ENCODE measurements around the gene FBXO24.

The FBXO24 gene

DNA sequence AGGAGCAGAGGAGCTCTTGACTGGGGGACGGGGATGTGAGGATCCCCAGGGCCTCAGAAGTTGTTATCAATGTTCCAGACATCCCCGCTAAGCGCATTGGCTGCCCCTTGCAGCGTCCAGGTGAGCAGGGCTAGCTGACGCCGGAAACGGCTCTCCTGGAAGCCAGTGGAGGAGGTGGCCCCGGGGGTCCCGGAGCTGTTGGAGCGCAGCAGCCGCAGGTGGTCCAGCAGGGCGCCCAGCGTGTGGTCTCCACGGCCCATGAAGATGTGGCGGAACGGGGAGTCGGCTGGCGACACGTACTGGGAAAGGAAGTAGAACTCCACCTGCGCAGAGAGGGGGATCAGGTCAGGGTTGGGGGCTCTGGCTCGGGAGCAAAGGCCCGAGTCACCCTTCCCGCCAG, 34.7 kb downstream of the FBXO24 start:
- no peak for DNase-seq (ENCODE audit: low spot score)

GRCh38 chr7:100621554-100621953, 35.4 kb downstream of the FBXO24 start:
- DNase-seq (ENCODE audit: low spot score), result no peak

GRCh38 chr7:100623951-100624824, 38.1 kb downstream of the FBXO24 start:
- DNase-seq (ENCODE audit: low spot score), result no peak

GRCh38 chr7:100626055-100626454, 39.9 kb downstream of the FBXO24 start:
- no peak for DNase-seq (ENCODE audit: low spot score)

DNA sequence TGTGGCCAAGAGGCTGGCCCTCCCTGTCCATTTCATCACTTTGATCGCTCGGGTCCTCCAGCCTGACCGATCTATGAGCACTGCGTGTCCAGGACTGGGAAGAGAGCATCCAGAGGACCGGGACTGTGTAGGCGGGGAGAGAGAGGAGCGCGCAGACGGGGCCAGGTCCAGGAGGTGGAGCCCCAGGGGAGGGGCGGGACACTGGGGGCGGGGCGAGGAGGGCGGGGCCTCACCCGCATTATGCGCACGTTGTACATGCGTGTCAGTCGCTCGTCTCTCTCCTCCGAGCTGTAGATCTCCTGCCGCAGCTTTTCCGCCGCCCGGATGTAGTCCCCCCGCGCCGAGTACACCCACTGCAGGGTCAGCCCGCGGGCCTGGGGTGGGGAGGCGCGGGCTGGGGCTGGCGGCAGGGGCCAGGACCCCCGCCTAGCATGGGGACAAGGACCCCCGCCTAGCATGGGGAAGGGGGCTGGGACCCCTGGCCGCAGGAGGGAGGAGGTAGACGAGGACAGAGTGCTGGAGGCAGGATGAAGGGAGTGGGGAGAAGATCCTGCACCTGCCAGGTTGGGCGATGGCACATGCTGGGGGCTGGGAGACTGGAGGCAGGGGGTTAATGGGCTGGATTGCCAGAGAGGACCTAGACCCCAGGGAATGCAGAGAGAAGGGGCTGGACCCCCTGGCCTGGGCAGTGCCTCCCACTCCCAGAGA, 40.6 kb downstream of the FBXO24 start:
- peak; percentile 91 for DNase-seq (ENCODE audit: low spot score)

DNA sequence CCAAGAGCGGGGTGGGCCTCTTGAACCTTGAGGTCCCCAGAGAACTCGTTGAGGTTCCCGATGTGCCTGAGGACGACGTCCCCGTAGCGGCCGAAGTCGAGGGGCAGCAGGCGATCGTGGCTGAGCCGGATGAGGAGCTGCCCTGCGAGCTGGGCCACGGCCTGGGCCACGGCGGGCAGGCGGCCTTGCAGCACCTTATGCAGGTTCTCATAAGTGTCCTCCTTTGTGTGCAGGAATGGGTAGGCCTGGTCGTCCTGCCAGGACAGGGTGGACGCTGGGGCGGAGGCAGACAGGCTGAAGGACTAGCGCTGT, 41.1 kb downstream of the FBXO24 start:
- DNase-seq (ENCODE audit: low spot score), result no peak

DNA sequence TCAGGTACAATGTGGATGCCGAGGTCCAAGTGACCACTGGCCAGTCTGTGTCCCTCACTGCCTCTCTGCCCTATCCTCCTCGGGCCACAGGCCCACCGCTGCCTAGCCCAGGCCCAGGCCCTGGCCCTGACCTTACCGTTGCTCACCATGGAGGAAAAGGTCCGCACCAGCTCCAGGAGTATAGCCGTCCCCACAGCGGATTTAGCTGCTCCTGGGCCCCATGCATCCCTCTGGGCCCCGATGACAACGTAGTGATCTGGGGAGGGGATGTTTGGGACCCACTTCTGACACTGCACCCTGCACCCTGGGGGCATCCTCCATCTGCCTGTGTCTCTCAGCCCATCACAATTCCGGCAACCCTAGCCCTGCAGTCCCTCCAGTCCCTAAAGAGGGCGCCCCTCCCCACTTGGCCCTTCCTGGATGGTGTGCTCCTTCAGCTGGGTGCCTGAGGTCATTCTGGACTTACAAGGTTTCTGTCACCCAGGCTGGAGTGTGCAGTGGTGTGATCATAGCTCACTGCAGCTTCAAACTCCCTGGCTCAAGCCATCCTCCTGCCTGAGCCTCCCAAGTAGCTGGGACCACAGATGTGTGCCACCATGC, 43.1 kb downstream of the FBXO24 start:
- peak; percentile 36 for DNase-seq (ENCODE audit: low spot score)

DNA sequence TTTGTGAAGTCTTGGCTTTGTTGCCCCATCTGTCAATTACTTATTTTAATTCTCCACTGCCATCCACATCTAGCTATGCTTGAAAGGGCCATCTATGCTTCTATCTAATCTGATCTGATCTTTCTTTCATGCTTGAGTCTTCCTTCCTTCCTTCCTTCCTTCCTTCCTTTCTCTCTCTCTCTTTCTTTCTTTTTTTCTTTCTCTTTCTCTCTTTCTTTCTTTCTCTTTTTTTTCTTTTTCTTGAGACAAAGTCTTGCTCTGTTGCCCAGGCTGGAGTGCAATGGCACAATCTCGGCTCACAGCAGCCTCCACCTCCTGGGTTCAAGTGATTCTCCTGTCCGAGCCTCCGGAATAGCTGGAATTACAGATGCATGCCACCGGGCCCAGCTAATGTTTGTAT, 43.9 kb downstream of the FBXO24 start:
- no peak for DNase-seq (ENCODE audit: low spot score)

GRCh38 chr7:100632951-100633717, 47.0 kb downstream of the FBXO24 start:
- DNase-seq (ENCODE audit: low spot score), result peak; percentile 66

- no peak for DNase-seq (ENCODE audit: low spot score)
Observed at GRCh38 chr7:100639995-100640516, 53.9 kb downstream of the FBXO24 start.

- no peak for DNase-seq (ENCODE audit: low spot score)
Observed at GRCh38 chr7:100640517-100641440, 54.7 kb downstream of the FBXO24 start.

GRCh38 chr7:100641463-100641859, 55.3 kb downstream of the FBXO24 start, which contains the start of gene TFR2:
Gene TFR2, minus strand, starts transcription at chr7:100641552. Its CDS starts 43 bp downstream, at chr7:100641509.
- DNase-seq (ENCODE audit: low spot score), result no peak

GRCh38 chr7:100641860-100642533, 55.9 kb downstream of the FBXO24 start:
- no peak for DNase-seq (ENCODE audit: low spot score)

DNA sequence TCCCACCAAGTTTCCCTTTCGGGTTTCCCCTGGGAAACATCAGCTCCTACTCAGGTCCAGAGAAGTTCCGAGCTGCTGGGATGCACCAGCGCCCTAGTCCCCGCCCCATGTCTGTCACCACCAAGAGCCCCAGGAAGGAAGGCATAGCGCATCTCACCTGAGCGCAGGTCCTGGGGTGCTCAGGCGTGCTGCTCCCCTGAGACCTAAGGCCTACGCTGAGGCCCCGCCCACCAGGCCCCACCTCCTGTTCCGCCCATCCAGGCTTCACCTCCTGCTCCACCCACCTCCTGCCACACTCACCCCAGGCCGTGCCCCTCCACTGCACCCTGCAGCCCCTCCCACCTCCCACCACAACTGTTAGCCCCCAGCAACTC, 56.4 kb downstream of the FBXO24 start:
- no peak for DNase-seq (ENCODE audit: low spot score)

DNA sequence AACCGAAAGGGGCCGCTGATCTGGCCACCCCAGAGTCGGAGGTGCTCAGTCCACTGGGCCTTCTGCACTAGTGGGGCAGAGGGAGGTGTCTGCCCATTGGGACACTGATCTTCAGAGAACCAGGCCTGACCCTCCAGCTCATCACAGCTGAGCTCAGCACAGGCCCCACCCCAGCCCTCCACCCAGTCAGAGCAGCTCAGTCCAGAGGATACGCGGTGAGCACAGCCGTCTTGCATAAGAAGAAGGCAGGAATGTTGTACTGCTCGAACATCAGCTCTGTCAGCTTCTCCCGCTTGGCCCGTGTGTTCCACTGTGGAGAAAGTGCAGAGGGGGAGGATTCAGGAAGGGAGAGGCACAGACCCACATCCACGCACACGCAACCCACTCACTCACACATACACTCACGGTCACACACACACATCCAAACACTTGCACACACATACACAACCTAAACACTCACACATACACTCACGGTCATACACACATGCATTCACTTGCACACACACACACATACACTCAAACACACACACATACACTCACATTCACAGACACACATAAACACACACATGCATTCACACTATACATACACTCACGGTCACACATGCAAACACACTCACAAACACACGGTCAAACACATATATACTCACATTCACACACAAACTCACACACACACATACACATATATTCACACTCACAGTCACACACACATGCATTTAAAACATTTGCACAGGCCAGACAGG, 63.9 kb downstream of the FBXO24 start:
- no peak for DNase-seq (ENCODE audit: low spot score)

Measured in activated CD4-positive, alpha-beta T cell treated with anti-CD3 and anti-CD28 coated beads, Interleukin-2, Interleukin-4, amounts not matched to agents 100 ng/mL and 50 ng/mL, durations not matched to agents 16 hours and 8 hours (primary cell).